Testis (tissue), 2 donors: Measurements from ENCODE around the gene SCAPER.

Experiments used
- POLR2A ChIP-seq: fragments of 450-650 bp; IDR thresholded peaks from one replicate; pipeline ENCODE4 v1.6.1; 2017; ENCODE audit warnings: antibody characterized with exemption, mild to moderate bottlenecking, moderate library complexity
- TF ChIP-seq, protein P1 (sequence below), 3 experiments: fragments of 450-650 bp in 2 of 3; fragments of 200-600 bp in 1 of 3; sonication (generic) in 1 of 3; IDR thresholded peaks; one replicate each; pipeline ENCODE4 v1.5.1; 2016 to 2019; ENCODE audit warnings: antibody characterized with exemption in 3 of 3, mild to moderate bottlenecking in 2 of 3, moderate library complexity in 1 of 3

DNA sequence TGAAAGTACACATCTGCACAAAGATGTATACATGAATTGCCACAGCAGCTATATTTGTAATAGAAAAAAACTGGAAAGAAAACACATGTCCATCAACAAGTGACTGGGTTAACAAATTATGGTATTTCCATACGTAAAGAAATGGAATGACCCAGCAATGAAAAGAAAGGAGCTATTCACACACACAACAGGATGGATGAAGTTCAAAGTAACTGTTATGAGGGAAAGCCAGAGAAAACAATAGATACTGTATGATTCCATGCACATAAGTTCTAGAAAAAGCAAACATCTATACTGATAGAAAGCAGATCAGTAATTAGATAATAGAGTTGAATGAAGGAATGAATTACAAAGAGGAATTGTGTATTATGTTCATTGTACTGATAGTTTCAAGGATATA, 152.0 kb downstream of the SCAPER start:
- TF ChIP-seq, protein P1, sequence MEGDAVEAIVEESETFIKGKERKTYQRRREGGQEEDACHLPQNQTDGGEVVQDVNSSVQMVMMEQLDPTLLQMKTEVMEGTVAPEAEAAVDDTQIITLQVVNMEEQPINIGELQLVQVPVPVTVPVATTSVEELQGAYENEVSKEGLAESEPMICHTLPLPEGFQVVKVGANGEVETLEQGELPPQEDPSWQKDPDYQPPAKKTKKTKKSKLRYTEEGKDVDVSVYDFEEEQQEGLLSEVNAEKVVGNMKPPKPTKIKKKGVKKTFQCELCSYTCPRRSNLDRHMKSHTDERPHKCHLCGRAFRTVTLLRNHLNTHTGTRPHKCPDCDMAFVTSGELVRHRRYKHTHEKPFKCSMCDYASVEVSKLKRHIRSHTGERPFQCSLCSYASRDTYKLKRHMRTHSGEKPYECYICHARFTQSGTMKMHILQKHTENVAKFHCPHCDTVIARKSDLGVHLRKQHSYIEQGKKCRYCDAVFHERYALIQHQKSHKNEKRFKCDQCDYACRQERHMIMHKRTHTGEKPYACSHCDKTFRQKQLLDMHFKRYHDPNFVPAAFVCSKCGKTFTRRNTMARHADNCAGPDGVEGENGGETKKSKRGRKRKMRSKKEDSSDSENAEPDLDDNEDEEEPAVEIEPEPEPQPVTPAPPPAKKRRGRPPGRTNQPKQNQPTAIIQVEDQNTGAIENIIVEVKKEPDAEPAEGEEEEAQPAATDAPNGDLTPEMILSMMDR (IDR thresholded peaks at IDR 0.05), result no peak
- no peak for TF ChIP-seq POLR2A
